ENCODE data around the gene TCF20.
A peak's percentile ranks its signal among the peaks of the same experiment; 100 is the strongest.

Gene TCF20

GRCh38 chr22:42263944-42264343, 6.5 kb downstream of the TCF20 start:
- TF ChIP-seq, protein P1, sequence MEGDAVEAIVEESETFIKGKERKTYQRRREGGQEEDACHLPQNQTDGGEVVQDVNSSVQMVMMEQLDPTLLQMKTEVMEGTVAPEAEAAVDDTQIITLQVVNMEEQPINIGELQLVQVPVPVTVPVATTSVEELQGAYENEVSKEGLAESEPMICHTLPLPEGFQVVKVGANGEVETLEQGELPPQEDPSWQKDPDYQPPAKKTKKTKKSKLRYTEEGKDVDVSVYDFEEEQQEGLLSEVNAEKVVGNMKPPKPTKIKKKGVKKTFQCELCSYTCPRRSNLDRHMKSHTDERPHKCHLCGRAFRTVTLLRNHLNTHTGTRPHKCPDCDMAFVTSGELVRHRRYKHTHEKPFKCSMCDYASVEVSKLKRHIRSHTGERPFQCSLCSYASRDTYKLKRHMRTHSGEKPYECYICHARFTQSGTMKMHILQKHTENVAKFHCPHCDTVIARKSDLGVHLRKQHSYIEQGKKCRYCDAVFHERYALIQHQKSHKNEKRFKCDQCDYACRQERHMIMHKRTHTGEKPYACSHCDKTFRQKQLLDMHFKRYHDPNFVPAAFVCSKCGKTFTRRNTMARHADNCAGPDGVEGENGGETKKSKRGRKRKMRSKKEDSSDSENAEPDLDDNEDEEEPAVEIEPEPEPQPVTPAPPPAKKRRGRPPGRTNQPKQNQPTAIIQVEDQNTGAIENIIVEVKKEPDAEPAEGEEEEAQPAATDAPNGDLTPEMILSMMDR (IDR thresholded peaks at IDR 0.05; ENCODE audit: control insufficient read depth, extremely low read depth, insufficient read depth): no peak
- DNase-seq (ENCODE audit: low read depth): no peak
- H3K4me3 ChIP-seq (ENCODE audit: low read depth, low read length): no peak overlapping the region

- TF ChIP-seq, protein P1 (IDR thresholded peaks at IDR 0.05; ENCODE audit: control insufficient read depth, extremely low read depth, insufficient read depth): no peak
- H3K4me3 ChIP-seq (ENCODE audit: low read depth, low read length): no peak overlapping the region
- no peak for DNase-seq (ENCODE audit: low read depth)
Measured at GRCh38 chr22:42262964-42263363, 7.5 kb downstream of the TCF20 start.

GRCh38 chr22:42261296-42261695, 9.2 kb downstream of the TCF20 start:
- TF ChIP-seq, protein P1 (IDR thresholded peaks at IDR 0.05; ENCODE audit: control insufficient read depth, extremely low read depth, insufficient read depth): no peak
- peak; percentile 34 for DNase-seq (ENCODE audit: low read depth)
- H3K4me3 ChIP-seq (ENCODE audit: low read depth, low read length): no peak overlapping the region

GRCh38 chr22:42258126-42258525, 12.3 kb downstream of the TCF20 start:
- TF ChIP-seq, protein P1 (IDR thresholded peaks at IDR 0.05; ENCODE audit: control insufficient read depth, extremely low read depth, insufficient read depth): no peak
- no peak overlapping the region for H3K4me3 ChIP-seq (ENCODE audit: low read depth, low read length)
- DNase-seq (ENCODE audit: low read depth): no peak

DNA sequence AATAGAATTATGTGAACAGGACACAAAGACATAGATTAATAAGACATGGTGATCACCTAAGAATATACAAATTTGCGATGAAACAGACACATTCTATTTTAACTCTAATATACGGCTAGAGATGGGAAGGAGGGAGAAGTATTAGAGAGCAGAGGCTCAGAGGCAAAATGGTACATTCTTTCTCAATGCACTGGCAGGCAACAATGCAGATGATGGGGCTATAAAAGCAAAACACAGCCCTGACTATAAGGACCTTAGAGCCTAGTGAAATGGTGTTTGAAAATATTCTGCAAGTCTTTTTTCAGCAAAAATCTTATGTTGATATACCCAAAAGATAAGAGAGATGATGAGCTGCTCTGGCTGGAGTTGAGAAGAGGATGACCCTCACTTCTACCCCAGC, 13.1 kb downstream of the TCF20 start:
- H3K4me3 ChIP-seq (ENCODE audit: low read depth, low read length): no peak overlapping the region
- no peak for DNase-seq (ENCODE audit: low read depth)
- TF ChIP-seq, protein P1 (IDR thresholded peaks at IDR 0.05; ENCODE audit: control insufficient read depth, extremely low read depth, insufficient read depth): no peak

DNA sequence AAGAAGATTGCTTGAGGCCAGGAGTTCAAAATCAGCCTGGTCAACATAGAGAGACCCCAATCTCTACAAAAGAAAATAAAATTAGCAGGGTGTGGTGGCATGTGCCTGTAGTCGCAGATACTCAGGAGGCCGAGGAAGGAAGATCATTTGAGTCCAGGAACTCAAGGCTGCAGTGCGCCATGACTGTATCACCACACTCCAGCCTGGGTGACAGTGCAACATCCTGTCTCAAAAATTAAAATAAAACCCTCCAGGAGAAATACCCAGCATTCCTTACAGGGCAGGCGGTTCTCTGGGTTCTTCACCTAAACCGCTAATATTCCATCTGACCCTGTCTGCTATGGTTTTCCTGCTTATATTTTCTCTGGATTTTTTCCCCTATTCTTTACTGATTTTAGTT, 13.5 kb downstream of the TCF20 start:
- H3K4me3 ChIP-seq (ENCODE audit: low read depth, low read length): no peak overlapping the region
- TF ChIP-seq, protein P1 (IDR thresholded peaks at IDR 0.05; ENCODE audit: control insufficient read depth, extremely low read depth, insufficient read depth): no peak
- no peak for DNase-seq (ENCODE audit: low read depth)

DNA sequence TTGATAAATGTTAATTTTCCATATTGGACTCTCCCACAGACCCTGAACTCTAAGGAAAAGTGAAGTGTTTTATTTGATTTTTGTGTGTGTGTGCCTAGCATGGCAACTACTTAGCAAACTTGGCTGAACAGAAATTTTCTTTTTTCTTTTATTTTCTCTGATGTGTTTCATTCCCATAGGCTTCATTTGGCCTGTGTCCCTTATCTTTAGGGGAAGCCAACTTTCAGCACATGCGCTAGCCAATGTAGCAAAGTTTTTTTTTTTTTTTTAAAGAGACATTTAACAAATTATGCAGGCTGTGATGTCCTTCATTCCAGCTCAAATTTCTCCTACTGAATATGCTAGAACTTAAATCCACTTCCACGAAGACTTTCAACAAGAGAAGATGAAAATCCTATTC, 14.2 kb downstream of the TCF20 start:
- DNase-seq (ENCODE audit: low read depth): no peak
- H3K4me3 ChIP-seq (ENCODE audit: low read depth, low read length): no peak overlapping the region
- TF ChIP-seq, protein P1 (IDR thresholded peaks at IDR 0.05; ENCODE audit: control insufficient read depth, extremely low read depth, insufficient read depth): no peak

Data from LNCaP clone FGC (cell line).